Peyer's patch (tissue), 4 donors: ENCODE data around the gene IRAK1. TPM values are rescaled to one million over a fixed set of nuclear protein-coding genes. Genes with fewer than 3 reads are reported as not detected.
"Not testable (repeated sequence)": the region's sequence is repeated elsewhere in the genome, so short reads cannot be mapped to it uniquely, and the experiment has no call there.

Experiments
- DNase-seq, 3 donors: peaks; one replicate each; pipeline ENCODE4 v3.0.0-alpha.2; 2017 to 2019
- H3K27ac ChIP-seq, 4 donors: fragments of 200-600 bp; sonication (generic); one replicate each; pipeline ENCODE4 v1.5.1; 2016 to 2019
- H3K27me3 ChIP-seq, 2 donors: fragments of 200-600 bp; sonication (generic); one replicate each; pipeline ENCODE4 v1.5.1; 2019
- H3K36me3 ChIP-seq, 3 donors: fragments of 200-600 bp; sonication (generic); one replicate each; pipeline ENCODE4 v1.5.1; 2016 to 2019
- H3K4me1 ChIP-seq, 4 donors: fragments of 200-600 bp; sonication (generic); one replicate each; pipeline ENCODE4 v1.5.1; 2016 to 2019
- H3K4me3 ChIP-seq, 4 donors: fragments of 200-600 bp; sonication (generic); 1 replicate in 3 of 4; 2 replicates in 1 of 4; pipeline ENCODE4 v1.5.1; 2016 to 2019; ENCODE audit warnings: mild to moderate bottlenecking in 1 of 4
- H3K9me3 ChIP-seq, 4 donors: fragments of 200-600 bp; sonication (generic); one replicate each; pipeline ENCODE4 v1.5.1; 2016 to 2019; ENCODE audit warnings: mild to moderate bottlenecking in 1 of 4
- POLR2A ChIP-seq, 2 donors: fragments of 450-650 bp; IDR thresholded peaks; one replicate each; pipeline ENCODE4 v1.5.1; 2017; ENCODE audit warnings: antibody characterized with exemption in 2 of 2, mild to moderate bottlenecking in 2 of 2, moderate library complexity in 2 of 2
- total RNA-seq, 4 donors: library from RNA; depleted of rRNA; stranded (reverse); fragments of >200 nt; gene quantifications; one replicate each; pipeline ENCODE4 v1.1.0, GENCODE V29; 2016
- TF ChIP-seq, protein P1 (sequence below), 6 experiments: fragments of 450-650 bp in 4 of 6; fragments of 200-600 bp in 2 of 6; sonication (generic) in 1 of 6; IDR thresholded peaks; one replicate each; pipeline ENCODE4 v1.5.1; 2017 to 2019; ENCODE audit warnings: antibody characterized with exemption in 6 of 6, mild to moderate bottlenecking in 3 of 6, moderate library complexity in 1 of 6

IRAK1 gene
- total RNA-seq, 4 donors from 2014 or later = 111 to 150 (median 122) TPM

DNA sequence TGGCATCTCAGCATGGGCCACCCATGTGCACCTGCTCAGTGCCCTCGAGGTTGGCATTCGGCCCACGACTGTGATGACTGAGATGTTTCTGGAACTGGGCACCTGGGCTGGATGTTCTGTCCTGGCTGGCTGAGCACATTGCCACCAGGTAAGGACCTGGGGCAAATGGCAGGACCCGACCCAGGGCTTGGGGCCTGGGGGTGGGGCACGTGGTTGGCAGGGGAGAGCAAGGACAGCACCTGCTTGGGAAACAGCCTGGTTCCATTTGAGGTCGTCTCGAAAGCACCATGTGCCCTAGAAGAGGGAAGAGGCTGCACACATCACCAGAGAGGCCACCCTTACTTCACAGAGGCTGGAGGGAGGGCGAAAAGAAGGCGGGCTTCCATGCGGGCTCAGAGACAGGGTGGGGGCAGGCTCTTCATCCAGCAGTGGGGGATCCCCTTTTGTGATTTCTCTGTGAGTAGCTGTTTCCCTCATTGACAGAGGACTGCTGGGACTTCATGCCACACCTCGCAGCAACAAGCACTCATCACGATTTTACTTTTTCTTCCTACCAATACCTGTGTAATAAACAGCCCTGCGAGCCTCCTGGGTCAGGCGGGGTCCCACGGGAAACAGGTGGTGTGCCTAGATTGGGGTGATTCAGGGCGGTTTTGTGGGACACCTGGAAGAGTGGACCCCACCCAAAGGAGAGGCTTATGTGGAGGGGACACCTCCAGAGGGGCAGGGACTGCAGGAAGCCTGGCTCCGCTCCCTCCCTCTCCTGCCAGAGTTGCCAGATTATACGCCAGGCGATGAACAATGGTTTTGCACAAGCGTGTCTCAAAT, 35.1 kb downstream of the IRAK1 start:
- no peaks in the 10 kb centered on the region for H3K27me3 ChIP-seq
- H3K36me3 ChIP-seq = no peaks in the 10 kb centered on the region
- peak overlapping the region; percentile 76 to 84 (median 80) for H3K27ac ChIP-seq
- TF ChIP-seq, protein P1, sequence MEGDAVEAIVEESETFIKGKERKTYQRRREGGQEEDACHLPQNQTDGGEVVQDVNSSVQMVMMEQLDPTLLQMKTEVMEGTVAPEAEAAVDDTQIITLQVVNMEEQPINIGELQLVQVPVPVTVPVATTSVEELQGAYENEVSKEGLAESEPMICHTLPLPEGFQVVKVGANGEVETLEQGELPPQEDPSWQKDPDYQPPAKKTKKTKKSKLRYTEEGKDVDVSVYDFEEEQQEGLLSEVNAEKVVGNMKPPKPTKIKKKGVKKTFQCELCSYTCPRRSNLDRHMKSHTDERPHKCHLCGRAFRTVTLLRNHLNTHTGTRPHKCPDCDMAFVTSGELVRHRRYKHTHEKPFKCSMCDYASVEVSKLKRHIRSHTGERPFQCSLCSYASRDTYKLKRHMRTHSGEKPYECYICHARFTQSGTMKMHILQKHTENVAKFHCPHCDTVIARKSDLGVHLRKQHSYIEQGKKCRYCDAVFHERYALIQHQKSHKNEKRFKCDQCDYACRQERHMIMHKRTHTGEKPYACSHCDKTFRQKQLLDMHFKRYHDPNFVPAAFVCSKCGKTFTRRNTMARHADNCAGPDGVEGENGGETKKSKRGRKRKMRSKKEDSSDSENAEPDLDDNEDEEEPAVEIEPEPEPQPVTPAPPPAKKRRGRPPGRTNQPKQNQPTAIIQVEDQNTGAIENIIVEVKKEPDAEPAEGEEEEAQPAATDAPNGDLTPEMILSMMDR (IDR thresholded peaks at IDR 0.05) = no peak
- TF ChIP-seq POLR2A (IDR thresholded peaks at IDR 0.05) = no peak
- peaks cover 0 to 26% (median 4%) of the 10 kb centered on the region in 4 donors for H3K4me1 ChIP-seq
- no peaks in the 10 kb centered on the region for H3K9me3 ChIP-seq
- no peak overlapping the region for H3K4me3 ChIP-seq
- DNase-seq = no peak

DNA sequence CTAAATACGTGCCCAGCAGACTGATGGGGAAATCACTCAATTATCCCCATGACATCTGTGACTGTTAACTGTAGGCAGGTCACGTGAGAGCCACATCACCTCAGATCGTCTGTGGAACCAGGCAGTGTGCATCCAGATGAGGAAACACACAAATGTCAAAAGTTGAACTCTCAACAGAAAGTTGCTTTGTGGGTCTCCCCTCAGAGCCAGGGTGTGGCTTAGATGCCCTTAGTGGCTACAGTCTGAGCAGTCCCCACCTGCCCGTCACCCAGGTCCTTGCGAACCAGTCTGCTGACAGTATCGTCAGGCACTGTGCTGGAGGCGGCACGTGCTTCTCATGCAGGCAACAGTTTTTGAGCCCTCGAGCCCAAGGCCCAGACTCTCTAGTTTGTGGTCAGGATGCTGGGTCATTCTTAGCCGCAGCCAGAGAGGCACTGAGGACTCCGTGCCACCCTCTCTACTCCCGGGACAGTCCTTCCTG, 36.3 kb downstream of the IRAK1 start:
- H3K4me3 ChIP-seq = no peak overlapping the region
- H3K4me1 ChIP-seq = peaks cover 0 to 26% (median 4%) of the 10 kb centered on the region in 4 donors
- peak overlapping the region in 2 of 4 donors; percentile 79 to 84 for H3K27ac ChIP-seq
- H3K9me3 ChIP-seq = no peaks in the 10 kb centered on the region
- H3K27me3 ChIP-seq = no peaks in the 10 kb centered on the region
- no peaks in the 10 kb centered on the region for H3K36me3 ChIP-seq
- no peak for TF ChIP-seq POLR2A (IDR thresholded peaks at IDR 0.05)
- TF ChIP-seq, protein P1 (IDR thresholded peaks at IDR 0.05) = no peak
- DNase-seq = no peak

DNA sequence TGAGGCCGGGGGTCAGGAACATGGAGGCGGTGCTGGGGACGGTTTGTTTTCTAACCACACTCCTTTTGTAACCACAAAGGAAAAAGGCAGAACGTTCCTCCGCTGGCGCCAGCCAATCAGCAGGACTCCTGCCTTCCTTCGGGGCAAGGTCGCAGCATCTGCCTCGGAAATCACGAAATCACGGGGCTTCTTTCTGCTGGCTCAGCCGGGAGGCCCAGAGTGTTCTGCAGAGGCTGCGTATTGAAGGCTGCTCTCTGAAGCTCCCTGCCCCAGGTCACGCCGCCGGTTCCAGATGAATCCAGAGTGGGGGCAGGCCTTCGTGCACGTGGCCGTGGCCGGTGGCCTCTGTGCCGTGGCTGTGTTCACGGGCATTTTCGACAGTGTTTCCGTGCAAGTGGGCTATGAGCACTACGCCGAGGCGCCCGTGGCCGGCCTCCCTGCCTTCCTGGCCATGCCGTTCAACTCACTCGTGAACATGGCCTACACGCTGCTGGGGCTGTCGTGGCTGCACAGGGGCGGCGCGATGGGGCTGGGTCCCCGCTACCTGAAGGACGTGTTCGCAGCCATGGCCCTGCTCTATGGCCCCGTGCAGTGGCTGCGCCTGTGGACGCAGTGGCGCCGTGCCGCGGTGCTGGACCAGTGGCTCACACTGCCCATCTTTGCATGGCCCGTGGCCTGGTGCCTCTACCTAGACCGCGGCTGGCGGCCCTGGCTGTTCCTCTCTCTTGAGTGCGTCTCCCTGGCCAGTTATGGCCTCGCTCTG, 37.8 kb downstream of the IRAK1 start:
- TF ChIP-seq POLR2A (IDR thresholded peaks at IDR 0.05) = no peak
- TF ChIP-seq, protein P1 (IDR thresholded peaks at IDR 0.05) = no peak
- peaks cover 0 to 26% (median 4%) of the 10 kb centered on the region in 4 donors for H3K4me1 ChIP-seq
- H3K4me3 ChIP-seq = peak overlapping the region in 1 of 4 donors; percentile 20
- no peaks in the 10 kb centered on the region for H3K27me3 ChIP-seq
- peak in 2 of 3 donors; percentile 69 to 88 for DNase-seq
- no peaks in the 10 kb centered on the region for H3K9me3 ChIP-seq
- H3K27ac ChIP-seq = peak overlapping the region; percentile 40 to 79 (median 68)
- H3K36me3 ChIP-seq = no peaks in the 10 kb centered on the region

DNA sequence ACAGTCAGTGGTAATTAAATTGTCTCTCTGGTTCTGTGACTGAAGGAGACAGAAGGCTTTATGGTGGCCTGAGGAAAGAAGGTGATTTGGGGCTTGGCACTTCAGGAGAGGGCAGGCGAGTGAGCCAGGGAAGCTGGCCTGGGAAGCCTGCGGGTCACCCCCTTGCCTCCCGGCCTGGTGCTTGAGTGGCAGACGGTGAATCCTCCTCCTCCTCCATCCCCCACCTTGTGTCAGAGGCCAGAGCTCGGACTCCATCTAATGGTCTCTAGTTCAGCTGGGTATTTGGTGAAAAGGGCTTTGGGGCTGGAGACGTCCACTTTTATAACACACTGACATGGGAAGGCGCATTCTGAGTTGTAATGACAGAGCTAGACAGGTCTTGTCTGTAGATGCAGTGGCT, 38.5 kb downstream of the IRAK1 start:
- Histone ChIP-seq H3K36me3 (no peaks in the 10 kb centered on the region), H3K4me1 (peaks cover 0 to 26% (median 4%) of the 10 kb centered on the region in 4 donors), H3K4me3 (peak overlapping the region in 1 of 4 donors; percentile 3), H3K9me3 (no peaks in the 10 kb centered on the region), H3K27me3 (no peaks in the 10 kb centered on the region), H3K27ac (peak overlapping the region; percentile 40 to 79 (median 68))
- TF ChIP-seq POLR2A (IDR thresholded peaks at IDR 0.05) = no peak
- TF ChIP-seq, protein P1 (IDR thresholded peaks at IDR 0.05) = no peak
- DNase-seq = no peak

DNA sequence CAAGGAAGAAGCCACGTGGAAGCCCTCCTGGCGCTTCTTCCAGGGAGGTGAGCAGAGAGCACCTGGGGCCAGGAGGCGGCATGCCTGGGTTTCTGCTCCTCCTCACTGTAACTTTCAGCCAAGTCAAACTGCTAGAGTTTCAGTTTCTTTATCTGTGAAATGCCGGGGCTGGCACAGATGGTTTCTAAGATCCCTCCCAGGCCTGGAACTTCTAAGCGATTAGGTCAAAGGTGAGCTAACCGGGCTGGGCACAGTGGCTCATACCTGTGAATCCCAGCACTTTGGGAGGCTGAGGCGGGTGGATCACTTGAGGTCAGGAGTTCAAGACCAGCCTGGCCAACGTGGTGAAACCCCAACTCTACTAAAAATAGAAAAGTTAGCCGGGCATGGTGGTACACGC, 39.3 kb downstream of the IRAK1 start:
- not testable (repeated sequence) for H3K36me3 ChIP-seq, H3K27me3 ChIP-seq, H3K9me3 ChIP-seq, H3K4me3 ChIP-seq, DNase-seq
- Histone ChIP-seq H3K27ac (peak overlapping the region; percentile 40 to 79 (median 68)), H3K4me1 (peaks cover 0 to 26% (median 4%) of the 10 kb centered on the region in 4 donors)
